GM19025 (cell line): ENCODE results near the gene NKX2-1.
A peak's percentile ranks its signal among the peaks of the same experiment; 100 is the strongest.
"Not testable (repeated sequence)": the region's sequence is repeated elsewhere in the genome, so short reads cannot be mapped to it uniquely, and the experiment has no call there.

ENCODE experiments used
- ATAC-seq: cut with Tn5 transposase; IDR thresholded peaks from one replicate; pipeline ENCODE4 v1.9.1; 2021; ENCODE audit warnings: mild to moderate bottlenecking, low read depth, moderate library complexity; ENCODE audit not compliant: unreplicated experiment

The NKX2-1 gene

DNA sequence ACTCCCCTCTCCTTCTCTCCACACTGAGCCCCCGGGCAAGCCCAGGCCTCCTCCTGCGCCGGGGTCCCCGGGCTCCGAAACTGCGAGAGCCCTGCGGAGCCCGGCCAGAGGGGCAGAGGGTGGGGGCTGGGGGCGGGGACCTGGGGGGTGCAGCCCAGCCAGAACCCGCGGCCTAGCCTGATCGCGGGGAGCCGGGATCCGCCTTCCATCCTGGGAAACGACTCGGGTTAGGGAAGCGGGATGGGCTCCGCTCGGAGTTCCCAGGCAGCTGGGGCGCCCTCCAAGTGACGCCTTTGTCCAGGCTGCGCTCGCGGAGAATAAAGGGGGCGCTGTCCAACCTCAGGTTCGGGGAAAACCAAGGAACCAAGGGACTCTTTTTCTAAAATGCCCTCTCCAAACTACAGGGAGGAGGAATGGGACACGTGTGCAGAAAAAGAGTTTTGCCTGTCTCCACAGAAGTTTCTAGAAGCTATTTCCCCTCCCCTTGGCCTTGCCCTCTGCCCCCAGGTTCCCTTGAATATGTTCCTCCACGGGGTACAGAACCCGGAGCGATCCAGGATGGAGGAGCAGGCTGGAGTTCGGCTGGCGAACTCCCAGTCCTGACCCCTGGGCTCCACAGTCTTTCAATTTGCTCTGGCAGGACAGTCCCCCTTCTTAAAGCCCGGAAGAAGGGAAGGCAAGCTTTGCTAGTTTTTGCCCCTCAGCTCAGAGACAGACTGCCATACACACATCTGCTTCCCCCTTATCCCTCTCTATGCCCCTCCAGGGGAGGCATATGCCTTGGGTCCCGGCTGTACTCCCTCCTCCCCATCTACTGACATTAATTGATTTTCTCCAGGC lies 13.9 kb downstream of the NKX2-1 start:
- no peak for ATAC-seq

DNA sequence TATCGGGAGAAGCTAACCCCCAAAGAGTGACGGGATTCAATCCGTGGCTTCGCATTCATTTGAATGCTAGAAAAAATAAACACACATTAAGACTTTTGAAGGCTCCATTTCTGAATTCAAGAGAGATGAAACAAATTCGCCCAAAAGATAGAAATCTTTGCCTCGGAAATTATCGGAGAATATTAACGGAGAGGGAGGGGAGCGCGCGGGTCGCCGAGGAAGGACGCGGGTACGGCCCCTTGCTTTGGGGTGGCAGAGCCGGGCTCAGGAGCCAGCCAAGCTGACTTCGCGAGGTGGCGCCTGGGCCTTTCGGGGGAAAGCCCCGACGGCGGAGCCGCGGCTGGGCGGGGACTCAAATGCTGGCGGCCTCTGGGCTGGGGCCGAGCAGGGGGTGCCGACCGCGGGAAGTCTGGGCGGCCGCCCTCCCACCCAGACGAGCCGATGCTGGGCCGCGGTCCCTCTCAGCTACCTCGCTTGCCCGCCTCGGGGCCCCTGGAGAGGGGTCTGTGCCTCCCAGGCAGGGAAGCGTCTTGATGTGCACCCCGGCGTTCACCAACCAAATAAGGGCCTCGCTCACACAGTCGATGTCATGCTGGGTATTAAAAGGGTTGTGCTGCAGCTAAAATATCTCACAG lies 14.7 kb downstream of the NKX2-1 start:
- ATAC-seq, result peak; percentile 74

DNA sequence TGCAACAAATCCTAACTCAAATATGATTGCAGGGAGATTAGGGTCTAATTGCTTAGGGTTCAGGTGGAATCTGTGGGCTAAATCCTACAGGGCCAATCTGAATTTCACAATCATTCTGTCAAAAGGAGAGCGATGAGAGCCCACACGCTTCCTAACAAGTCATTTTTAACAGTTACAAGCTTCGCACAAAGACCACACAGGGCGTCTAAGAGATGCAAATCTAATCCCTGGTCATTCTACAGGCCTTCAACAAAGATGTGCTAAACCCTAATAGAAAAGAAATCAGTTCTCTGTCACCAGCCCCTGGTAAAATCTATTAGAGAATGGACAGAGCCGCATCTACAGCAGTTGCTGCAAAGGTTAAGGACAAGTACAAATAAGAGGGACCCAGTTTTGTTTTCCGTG lies 15.3 kb downstream of the NKX2-1 start:
- no peak for ATAC-seq

DNA sequence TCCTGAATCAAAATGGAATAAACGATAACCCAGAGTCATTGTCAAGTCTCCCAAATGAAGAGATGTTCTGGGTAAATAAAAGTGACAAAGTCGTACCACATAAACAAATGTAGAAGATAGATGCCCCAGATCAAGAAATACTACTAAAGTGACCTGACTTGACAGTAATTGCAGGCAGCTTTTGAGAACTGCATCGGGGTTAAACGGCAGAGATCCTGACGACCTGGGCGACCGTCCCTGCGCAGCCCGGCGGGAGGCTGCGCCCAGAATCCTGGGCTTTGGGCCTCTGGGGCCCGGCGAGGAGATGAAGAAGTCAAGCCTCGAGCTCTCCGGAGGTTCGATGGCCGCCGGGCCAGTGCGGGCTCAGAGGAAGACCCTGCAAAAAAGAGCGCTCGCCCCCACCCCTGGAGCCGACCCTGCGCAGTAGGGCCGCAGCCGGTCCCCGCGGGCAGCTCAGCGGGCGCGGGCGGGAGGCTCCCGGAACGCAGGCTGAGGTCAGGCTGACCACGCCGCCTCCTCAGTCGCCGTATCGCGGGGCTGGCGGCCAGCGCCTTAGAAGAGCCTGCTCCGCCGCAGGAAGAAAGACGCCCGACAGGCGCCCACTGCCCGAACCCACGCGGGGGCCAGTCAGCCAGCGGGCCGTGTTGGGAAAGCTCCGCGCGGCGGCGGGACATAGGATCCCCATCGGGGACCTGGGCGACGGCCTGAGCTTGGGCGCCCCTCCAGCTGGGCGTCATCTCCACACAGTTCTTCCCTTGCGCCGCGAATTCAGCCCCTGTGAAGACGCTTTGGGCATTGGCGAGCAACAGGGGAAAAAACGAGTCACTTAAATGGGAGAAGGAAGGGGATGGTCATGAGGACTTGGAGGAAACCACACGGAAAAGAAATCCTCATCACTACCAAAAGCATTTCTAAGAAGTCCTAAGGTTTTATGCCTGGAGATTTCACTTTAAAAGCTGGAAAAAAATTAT lies 16.0 kb downstream of the NKX2-1 start:
- no peak for ATAC-seq

DNA sequence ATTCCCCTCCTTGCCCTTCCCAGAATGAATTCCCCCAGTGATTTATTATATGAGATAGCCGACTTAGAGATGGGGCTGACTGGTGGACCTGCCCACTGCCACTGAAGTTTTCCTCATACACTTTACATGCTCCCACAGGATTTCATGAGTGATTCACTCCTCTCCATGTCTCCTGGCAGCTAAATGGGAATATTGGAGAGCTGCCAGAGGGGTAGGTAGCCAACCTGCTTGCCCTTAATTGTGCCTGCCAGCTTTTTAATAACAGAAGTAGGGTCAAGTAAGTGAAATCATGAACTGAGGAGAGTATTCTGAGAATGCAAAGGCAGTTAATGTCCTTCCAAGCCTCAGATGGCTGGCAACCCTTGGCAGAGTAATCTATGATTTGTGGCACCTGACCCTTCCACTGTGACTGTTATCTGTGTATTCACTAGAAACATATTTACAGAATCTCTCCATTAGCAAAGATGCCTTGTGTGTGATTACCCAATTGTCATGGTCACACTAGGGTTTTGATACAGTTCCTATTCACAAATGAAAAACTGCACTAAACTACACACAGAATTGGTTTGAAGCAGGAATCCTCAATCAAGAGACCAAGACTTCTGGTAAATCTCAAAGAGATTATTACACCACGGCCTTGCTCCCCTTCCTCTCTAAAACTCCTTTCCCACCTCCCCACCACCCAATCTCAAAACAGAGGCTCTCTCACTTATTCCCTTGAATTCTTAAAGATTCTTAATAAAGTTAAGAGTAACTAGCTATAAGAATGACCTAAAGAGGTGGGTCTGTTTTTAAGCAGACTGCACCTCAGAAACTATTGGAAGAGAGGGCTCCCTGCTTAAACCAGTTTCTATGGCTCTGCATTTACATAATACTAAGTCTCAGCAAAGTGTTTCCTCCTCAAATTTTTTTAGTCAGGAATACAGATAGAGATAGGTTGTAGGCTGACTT lies 17.2 kb downstream of the NKX2-1 start:
- ATAC-seq, result no peak

DNA sequence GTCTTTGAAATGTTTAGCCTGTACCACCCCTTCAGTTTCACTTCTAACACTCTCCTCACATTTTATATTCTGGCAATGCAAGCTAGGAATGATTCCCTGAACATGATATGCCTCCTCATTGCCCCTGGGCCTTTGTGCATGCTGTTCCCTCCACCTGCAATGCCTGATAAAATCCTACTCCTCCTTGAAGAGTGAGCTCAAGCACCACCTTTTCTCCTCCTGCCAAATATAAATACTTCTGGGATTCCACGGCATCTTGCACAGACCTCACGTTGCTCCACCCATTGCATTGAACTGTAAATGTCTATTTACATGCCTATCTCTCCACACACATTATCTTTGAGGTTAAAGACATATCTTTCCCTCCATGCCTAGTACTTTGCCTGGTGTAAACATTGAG lies 21.1 kb downstream of the NKX2-1 start:
- ATAC-seq, result no peak

DNA sequence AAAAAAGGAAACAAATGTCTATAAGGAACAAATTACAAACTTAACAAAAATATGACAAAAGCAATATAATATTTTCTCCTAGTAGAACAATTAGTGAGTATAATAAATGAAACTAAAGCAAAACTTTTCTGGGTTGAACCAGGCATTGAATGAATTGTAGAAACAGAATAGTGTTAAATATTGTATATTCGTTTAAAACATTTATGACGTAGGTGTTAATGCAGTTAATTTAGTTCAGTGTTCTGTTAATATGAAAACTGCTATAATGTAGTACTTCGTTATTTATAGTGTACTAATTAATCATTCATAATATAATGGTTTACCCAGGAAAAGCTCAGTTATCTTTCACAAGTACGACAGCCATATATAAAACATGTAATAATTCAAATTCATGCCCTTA lies 23.7 kb downstream of the NKX2-1 start:
- no peak for ATAC-seq

DNA sequence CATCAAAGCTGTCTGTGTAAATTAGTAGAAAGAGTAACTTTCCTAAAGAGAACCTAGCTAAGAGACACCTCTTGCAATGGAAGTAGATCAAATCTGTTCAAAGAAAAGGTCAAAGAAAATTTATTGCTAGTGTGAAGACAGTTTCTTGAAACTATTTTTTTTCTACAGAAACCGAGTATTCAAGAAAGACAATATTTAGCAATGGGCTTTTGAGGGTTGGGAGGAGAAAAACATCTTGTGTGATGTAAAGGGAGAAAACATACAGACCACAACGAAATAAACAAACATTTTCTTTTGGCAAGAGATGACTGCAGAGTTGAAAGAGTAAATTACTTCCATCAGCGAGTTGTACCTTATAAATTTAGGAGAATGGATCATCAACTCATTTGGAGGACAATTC lies 24.4 kb downstream of the NKX2-1 start:
- no peak for ATAC-seq

DNA sequence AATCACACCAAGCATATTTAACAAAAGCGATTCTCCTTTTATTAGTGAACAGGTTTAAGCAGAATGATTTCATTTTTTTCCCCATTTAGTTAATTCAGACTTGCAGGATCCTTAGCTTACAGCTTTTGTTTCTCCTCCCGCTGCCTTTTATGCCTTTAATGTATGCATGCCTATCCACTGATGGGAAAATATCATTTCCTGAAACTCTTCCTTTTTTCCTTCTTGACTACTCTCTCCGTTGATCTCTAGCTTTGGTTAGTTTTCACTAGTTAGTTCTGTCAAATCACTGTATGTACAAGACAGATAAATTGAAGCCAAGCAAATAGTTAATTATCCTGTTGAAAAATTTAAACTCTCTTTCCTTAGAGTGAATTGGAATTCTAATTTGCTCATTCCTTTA lies 26.3 kb downstream of the NKX2-1 start:
- ATAC-seq, result no peak

DNA sequence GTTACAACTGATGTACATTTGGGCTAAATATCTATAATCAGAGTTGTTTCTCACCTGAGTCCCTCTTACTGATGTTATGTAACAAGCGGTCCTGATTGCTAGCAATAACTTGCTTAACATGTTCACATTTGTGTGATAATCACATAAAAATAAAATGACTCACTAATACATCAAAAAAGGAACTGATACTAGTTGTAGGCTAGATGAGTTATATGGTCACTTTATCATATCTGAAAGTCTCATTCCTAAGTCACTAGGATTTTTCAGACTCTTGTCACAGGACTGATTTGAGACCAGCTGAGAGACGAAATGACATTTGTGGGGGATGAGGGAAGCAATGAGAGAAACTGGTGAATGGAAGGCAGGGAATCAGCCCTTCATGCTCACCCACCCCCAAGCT lies 34.3 kb downstream of the NKX2-1 start:
- no peak for ATAC-seq

DNA sequence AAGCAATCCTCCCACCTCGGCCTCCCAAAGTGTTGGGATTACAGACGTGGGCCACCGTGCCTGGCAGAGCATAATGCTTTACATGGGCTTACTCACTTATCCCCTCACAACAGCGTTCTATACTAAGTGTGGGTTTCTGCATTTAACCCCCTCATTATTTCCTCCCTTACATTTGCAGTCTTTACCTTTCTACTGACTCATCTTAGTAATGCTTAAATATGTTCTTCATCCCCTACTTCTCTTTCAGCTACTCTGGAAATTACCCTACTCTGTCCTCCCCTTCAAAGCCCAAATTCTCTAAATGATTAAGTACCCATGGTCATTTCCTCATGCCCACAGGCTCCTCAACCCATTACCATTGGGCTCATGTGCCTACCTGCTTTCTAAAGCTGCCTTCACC lies 40.7 kb downstream of the NKX2-1 start:
- ATAC-seq, result peak; percentile 40

DNA sequence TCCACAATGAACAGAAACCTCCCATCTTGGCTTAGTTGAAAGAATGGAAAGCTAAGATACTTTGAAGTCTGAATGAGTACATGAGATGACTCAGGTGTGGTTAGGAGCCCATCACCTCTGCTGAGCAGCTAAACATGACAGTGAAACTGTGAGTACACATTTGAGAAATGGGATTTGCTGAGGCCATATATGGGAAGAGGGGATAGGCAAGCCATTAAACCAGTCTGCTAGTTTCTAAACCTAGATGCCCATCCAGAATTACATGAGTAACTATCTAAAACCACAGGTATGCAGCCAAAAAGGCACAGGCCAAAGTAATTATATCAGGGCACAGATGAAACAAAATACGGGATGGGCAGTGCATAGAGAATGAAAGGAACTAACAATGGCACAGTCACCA lies 41.2 kb downstream of the NKX2-1 start:
- ATAC-seq, result peak; percentile 45

DNA sequence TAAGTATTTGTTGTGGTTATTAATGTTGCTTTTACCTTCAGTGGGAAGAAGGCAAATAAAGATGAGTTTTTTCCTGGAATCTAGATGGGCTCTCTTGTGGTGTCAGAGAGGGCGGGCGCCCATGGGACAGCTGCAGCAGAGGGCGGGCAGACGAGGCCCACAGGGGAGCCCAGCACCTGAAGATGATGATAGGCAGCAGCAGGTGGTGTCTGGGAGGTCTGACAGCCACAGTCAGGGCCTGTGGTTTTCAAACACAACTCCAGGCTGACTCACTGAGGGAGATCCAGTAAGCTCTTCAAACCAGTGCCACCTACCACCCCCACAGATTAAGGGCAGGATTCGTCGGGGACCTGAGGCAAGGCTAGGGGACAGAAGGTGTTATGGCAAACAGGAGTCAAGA lies 42.8 kb downstream of the NKX2-1 start:
- no peak for ATAC-seq

DNA sequence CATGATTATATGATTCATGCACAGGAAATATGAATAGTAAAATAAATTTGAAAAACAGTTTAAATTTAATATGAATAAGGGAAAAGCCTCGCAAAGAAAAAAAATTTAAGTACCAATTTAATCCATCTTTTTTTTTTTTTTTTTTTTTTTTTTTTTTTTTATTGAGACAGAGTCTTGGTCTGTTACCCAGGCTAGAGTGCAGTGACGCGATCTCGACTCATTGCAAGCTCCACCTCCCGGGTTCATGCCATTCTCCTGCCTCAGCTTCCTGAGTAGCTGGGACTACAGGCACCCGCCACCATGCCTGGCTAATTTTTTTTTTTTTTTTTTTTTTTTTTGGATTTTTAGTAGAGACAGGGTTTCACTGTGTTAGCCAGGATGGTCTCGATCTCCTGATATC lies 44.0 kb downstream of the NKX2-1 start:
- ATAC-seq, result not testable (repeated sequence)

DNA sequence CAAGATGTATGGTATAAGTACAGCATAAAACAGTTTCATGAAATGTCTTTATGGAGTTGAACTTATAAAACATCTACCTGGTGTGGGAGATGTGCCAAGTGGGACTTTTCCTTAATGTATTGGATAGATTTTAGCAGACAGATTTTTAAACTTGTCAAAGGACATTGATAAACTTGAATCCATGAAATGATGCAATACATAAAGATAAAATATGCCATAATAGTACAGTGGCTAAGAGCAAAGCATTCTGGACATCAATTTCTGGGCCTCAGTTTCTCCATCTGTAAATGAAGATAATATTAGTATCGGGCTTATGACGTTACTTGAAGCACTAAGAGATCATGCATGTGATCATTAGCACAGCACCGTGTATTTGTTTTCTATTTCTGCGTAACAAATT lies 45.4 kb downstream of the NKX2-1 start:
- ATAC-seq, result no peak

DNA sequence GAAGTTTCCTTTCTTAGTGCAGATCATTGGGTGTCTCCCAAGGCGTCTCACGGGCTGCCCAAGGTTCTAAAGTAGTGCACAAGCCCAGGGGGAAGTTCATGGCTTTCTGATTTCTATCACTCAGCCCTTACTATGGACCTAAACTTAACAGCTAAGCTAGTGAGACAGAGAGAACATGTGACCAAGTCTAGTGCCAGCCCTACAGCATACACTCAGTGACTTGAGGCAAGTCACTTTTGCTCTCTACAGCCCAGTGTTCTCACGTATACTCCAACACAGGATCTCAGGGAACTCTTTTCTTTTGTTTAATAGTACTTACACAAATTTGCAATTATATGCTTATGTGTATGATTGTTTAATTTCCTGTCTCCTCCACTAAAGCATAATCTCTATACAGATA lies 48.6 kb downstream of the NKX2-1 start:
- no peak for ATAC-seq

DNA sequence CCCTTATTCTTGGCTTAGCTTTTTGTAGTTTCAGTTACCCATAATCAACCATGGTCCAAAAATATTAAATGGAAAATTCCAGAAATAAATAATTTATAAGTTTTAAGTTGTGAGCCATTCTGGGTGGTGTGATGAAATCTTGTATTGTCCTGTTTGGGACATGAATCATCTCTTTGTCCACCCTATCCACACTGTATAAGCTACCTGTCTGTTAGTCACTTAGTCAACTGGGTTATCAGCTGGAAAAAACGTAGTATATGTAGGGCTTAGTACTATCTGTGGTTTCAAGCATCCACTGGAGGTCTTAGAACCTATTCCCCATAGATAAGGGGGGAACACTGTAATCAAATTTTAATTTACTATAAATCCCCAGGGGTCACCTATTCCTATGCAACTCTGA lies 52.7 kb downstream of the NKX2-1 start:
- no peak for ATAC-seq
